HUES48 (cell line): ENCODE measurements around the gene LRRC4.

Experiments used
- H3K27ac ChIP-seq: one replicate; pipeline ENCODE4 v1.7.0; 2013; ENCODE audit warnings: low read depth, low read length, inconsistent platforms
- H3K27me3 ChIP-seq: 2 replicates; pipeline ENCODE4 v1.6.1; 2013; ENCODE audit warnings: mild to moderate bottlenecking, low read length; ENCODE audit not compliant: control insufficient read depth, insufficient read depth
- H3K36me3 ChIP-seq: 2 replicates; pipeline ENCODE4 v1.6.1; 2013; ENCODE audit warnings: low read length; ENCODE audit not compliant: control insufficient read depth, insufficient read depth
- H3K4me1 ChIP-seq: 2 replicates; pipeline ENCODE4 v1.6.1; 2013; ENCODE audit warnings: mild to moderate bottlenecking, low read length; ENCODE audit not compliant: control insufficient read depth, insufficient read depth
- H3K4me3 ChIP-seq: 2 replicates; pipeline ENCODE4 v1.5.1; 2013; ENCODE audit warnings: mild to moderate bottlenecking, low read depth, low read length
- H3K9ac ChIP-seq: 2 replicates; pipeline ENCODE4 v1.6.1; 2013; ENCODE audit warnings: mild to moderate bottlenecking, low read depth, low read length, moderate library complexity
- H3K9me3 ChIP-seq: 2 replicates; pipeline ENCODE4 v1.6.1; 2013; ENCODE audit warnings: low read length; ENCODE audit not compliant: control insufficient read depth, insufficient read depth

LRRC4 gene, protein sequence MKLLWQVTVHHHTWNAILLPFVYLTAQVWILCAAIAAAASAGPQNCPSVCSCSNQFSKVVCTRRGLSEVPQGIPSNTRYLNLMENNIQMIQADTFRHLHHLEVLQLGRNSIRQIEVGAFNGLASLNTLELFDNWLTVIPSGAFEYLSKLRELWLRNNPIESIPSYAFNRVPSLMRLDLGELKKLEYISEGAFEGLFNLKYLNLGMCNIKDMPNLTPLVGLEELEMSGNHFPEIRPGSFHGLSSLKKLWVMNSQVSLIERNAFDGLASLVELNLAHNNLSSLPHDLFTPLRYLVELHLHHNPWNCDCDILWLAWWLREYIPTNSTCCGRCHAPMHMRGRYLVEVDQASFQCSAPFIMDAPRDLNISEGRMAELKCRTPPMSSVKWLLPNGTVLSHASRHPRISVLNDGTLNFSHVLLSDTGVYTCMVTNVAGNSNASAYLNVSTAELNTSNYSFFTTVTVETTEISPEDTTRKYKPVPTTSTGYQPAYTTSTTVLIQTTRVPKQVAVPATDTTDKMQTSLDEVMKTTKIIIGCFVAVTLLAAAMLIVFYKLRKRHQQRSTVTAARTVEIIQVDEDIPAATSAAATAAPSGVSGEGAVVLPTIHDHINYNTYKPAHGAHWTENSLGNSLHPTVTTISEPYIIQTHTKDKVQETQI

DNA sequence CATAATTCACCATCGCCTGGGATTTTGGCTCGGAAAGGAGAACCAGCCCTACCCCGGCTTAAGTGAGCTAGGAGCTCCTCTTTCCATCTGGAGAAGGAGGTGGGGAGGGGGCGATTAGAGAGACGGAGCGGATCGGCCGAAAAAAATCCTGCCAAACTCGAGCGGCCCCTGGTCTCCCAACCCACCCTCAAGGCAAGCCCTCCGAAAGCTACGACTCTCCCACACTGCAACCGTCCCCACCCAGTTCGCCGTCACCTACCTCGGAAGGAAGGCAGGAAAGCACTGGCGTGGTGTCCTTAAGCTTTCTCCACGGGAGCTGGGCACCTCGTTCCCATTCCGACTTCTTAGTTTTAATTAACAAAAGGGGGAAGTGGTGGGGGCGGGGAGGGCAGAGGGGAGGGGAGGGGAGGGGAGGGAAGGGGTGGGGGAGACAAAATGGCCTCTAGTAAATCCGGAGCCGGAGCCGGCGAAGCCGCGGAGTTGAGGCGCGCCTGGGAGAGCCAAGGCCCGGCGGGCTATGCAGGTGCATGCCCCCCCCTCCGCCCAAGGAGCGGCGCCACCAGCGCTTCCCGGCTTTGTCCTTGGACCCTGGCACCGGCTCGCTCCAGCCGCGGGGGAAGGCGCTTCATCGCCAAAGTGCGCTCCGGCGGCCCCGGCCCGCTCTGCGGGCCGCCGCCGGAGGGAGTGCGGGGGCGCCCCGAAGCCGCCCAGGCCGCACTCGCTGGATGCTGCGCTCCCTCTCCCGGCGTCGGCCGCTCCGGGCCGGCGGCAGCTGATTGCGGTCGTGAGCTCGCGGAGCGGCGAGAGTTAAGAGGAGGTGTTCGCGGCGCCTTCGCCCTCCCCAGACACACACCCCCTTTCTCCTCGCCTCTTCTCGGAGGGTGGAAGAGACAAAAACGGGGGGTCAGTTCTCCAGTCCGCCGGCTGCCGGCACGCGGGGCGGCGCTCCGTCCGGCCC, at the start of gene LRRC4:
TSS of gene LRRC4 (minus strand) at position 784 of the 958 bp plus-strand sequence. CDS start 797 bp downstream, outside the sequence.
- no peaks in the 10 kb centered on the region for H3K9me3 ChIP-seq
- peak within 1 kb of the TSS; percentile 70 for H3K27ac ChIP-seq
- peak within 1 kb of the TSS; percentile 71 for H3K4me3 ChIP-seq
- H3K4me1 ChIP-seq, result peaks cover 29% of the 10 kb centered on the region
- peaks cover 11% of the 10 kb centered on the region for H3K36me3 ChIP-seq
- peak within 1 kb of the TSS; percentile 69 for H3K9ac ChIP-seq
- H3K27me3 ChIP-seq, result peaks cover 37% of the 10 kb centered on the region

GRCh38 chr7:128080169-128080568, 48.9 kb upstream of the LRRC4 start:
- Histone ChIP-seq H3K9me3 (no peaks in the 10 kb centered on the region), H3K9ac (no peak overlapping the region), H3K27me3 (no peaks in the 10 kb centered on the region), H3K4me3 (no peak overlapping the region), H3K36me3 (peaks cover 44% of the 10 kb centered on the region), H3K4me1 (no peaks in the 10 kb centered on the region), H3K27ac (no peak overlapping the region)

DNA sequence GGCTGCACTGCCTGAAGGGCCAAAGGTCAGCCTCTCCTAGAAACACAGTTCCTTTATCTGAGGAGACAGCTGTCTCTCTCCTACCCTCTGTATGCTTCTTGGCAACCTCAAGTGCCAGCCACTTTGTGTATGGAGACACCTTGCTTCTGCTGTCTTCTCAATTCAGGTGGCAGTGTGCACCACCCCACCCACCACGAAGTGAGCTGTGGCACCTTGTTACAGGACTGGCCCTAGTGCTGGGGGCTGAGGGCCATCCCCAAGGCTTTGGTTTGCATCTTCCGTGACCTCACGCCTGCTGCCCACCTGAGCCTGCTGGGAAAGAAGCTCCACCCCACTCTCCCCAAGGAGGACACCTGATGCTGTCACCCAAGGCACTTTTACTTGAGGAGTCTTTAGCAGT, 47.1 kb upstream of the LRRC4 start:
- Histone ChIP-seq H3K9me3 (no peaks in the 10 kb centered on the region), H3K27ac (no peak overlapping the region), H3K36me3 (peaks cover 38% of the 10 kb centered on the region), H3K4me1 (no peaks in the 10 kb centered on the region), H3K9ac (no peak overlapping the region), H3K27me3 (no peaks in the 10 kb centered on the region), H3K4me3 (no peak overlapping the region)

- Histone ChIP-seq H3K27ac (no peak overlapping the region), H3K9me3 (no peaks in the 10 kb centered on the region), H3K4me1 (no peaks in the 10 kb centered on the region), H3K36me3 (peaks cover 28% of the 10 kb centered on the region), H3K9ac (no peak overlapping the region), H3K27me3 (no peaks in the 10 kb centered on the region), H3K4me3 (no peak overlapping the region)
These were observed 45.6 kb upstream of the LRRC4 start for GRCh38 chr7:128076796-128077271.

GRCh38 chr7:128076196-128076795, 45.1 kb upstream of the LRRC4 start:
- no peaks in the 10 kb centered on the region for H3K9me3 ChIP-seq
- H3K36me3 ChIP-seq, result peaks cover 22% of the 10 kb centered on the region
- H3K9ac ChIP-seq, result no peak overlapping the region
- H3K4me3 ChIP-seq, result no peak overlapping the region
- H3K27ac ChIP-seq, result no peak overlapping the region
- no peaks in the 10 kb centered on the region for H3K27me3 ChIP-seq
- no peaks in the 10 kb centered on the region for H3K4me1 ChIP-seq

- H3K4me3 ChIP-seq, result no peak overlapping the region
- no peak overlapping the region for H3K27ac ChIP-seq
- no peaks in the 10 kb centered on the region for H3K4me1 ChIP-seq
- H3K36me3 ChIP-seq, result peaks cover 20% of the 10 kb centered on the region
- H3K9ac ChIP-seq, result no peak overlapping the region
- H3K9me3 ChIP-seq, result no peaks in the 10 kb centered on the region
- H3K27me3 ChIP-seq, result no peaks in the 10 kb centered on the region
These were observed 44.2 kb upstream of the LRRC4 start for GRCh38 chr7:128075242-128076095.

DNA sequence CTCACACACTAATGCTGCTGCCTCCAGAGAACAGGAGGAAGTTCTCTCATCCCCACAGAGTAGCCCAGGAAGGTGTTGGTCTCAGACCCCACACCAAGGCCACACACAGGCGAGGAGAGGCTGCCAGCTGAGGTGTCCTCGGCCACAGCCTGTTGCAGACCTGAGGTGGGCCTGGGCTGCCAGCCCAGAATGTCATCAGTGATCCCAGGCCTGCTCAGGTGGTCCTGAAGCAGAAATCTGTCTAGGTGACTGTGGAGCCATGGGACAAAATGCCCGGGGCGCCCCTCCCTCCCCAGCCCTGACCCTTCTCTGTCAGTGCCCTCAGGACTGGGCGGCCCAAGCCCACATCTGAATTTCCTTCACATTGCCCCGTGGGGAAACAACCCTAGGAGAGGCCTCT, 43.5 kb upstream of the LRRC4 start:
- Histone ChIP-seq H3K4me3 (no peak overlapping the region), H3K9me3 (no peaks in the 10 kb centered on the region), H3K4me1 (no peaks in the 10 kb centered on the region), H3K27ac (no peak overlapping the region), H3K9ac (no peak overlapping the region), H3K27me3 (no peaks in the 10 kb centered on the region), H3K36me3 (peaks cover 20% of the 10 kb centered on the region)

DNA sequence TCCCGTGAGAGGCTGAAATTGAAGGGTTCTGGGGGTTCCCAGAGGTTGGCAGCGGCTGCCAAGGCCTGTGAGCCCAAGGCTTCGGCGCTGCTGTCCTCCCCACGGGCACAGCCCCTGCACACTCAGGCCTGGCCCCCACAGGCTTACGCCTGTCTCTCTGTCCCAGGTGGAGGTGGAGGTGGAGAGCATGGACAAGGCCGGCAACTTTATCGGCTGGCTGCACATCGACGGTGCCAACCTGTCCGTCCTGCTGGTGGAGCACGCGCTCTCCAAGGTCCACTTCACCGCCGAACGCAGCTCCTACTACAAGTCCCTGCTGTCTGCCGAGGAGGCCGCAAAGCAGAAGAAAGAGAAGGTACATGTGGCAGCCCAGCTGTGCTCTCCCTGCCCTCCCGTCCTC, 43.1 kb upstream of the LRRC4 start:
- Histone ChIP-seq H3K27ac (no peak overlapping the region), H3K4me3 (no peak overlapping the region), H3K36me3 (peaks cover 16% of the 10 kb centered on the region), H3K27me3 (no peaks in the 10 kb centered on the region), H3K4me1 (no peaks in the 10 kb centered on the region), H3K9me3 (no peaks in the 10 kb centered on the region), H3K9ac (no peak overlapping the region)

DNA sequence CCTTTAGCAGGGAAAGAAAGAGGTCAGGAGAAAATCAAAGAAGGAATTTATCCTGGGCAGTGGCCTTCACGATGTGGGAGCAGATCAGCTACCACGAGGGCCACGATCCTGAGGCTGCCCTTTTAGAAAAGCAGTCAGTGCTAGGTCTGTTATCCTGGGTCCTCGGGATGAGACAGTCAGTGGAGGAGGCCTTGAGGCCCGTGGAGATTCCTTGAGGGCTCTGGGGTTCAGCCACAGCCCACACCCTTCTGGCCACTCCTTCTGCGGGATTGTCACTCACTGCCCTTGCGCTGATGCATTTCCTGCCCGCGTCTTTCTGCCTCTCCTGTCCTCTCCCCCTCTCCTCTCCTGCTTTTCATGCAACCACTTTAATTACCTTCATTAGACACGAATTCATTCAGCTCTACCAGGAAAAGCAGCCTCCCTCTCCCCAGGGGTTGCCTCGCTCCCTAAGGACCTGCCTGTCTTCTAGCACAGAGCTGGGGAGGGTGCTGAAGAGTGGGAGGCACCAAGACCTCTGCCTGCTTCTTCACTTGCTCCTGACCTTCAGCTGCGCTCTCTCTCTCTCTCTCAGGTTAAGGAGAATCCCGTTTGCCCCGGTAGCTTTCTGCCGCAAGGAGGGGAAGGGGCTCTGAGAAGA, 42.6 kb upstream of the LRRC4 start:
- peaks cover 14% of the 10 kb centered on the region for H3K36me3 ChIP-seq
- H3K9ac ChIP-seq, result no peak overlapping the region
- H3K9me3 ChIP-seq, result no peaks in the 10 kb centered on the region
- H3K4me3 ChIP-seq, result no peak overlapping the region
- no peaks in the 10 kb centered on the region for H3K4me1 ChIP-seq
- no peak overlapping the region for H3K27ac ChIP-seq
- H3K27me3 ChIP-seq, result no peaks in the 10 kb centered on the region
